Measurements from ENCODE around the gene GNAI3.

GNAI3 gene

DNA sequence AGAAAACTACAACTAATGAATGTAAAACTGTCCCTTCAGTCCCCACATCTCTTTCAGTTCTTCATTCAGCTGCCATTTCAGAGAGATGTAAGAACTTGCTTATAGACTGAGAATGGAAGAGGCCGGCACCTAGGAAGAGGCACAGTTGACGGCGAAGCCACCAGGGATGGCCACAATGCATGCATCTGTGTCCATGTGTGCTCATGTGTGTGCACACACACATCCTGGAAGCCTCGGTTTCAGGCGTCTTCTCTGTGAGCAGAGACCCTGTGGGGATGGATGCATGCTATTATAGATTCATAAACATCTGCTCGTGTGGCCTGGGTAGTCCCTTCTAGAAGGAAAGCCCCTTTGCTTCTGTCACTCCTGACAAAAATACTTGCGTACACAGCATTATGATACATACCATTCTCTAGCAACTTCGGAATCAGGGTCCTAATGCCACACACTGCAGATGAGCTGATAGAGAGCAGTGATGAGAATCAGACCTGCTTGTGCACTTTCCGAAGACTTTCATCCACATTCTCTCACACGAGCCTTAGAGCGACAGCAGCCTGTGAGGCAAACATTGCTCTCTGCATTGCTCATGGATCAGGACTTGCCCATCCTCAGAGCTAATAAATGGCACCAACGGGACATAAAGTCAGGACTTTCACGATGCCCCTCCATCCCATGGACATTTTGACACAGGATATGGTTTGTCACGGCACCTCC, 21.2 kb upstream of the GNAI3 start:
- no peak for DNase-seq

DNA sequence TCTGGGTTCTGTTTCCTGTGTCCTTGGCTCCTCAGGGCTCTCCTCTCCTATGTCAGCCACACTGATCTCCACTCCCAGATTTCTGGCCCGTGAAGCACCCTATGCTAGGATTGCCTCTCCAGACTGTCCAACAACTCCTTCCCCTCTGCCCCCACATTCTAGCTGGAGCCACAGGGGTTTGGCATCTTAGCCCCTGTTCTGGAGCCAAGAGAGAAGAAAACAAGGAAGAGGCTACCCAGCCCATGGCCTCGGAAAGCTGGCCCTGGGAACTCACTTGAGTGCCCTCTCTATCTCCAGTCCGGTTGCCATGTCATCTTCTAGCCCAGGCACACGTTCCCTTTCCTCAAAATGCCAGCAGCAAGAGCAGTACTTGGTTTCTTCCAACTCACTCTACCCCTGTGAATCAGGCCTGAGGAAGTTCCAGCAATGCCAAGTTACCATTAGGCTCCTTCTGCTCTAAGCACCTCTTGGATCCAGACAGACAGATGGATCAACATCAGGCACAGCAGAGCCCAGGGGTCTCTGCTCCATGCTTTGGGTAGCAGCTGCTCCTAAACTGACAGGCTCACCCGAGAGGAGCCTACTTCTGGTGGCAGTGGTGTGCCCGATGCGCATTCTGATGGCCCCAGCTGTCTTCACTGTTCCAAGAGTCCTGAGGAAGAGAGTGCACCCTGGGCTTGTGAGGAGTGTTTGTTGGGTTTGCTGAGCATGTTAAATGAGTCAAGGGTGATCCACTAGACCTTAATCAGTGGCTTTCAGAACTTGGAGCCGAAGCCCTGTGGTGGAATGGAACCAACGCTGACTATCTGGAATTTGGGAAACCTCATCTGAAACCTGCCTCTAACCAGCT, 20.3 kb upstream of the GNAI3 start:
- DNase-seq = peak; percentile 46

DNA sequence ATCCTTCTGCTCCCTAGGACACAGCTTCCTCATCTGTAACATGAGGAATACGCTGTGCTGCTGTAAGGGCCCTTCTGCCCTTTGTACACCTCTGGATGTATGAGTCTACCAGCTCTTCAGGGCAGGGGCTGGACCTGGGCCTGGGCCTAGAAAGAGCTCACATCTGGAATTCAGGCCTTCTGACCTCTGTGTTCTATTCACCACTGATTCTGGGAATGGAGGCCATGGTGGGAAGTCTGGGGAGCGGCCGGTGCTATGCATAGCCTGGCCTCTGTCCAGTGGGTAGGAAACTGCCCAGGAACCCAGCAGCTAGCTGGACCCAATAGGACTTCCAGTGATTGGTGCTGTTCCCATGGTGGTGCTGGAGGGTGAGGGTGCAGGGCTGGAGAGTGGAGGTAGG, 19.7 kb upstream of the GNAI3 start:
- no peak for DNase-seq

DNA sequence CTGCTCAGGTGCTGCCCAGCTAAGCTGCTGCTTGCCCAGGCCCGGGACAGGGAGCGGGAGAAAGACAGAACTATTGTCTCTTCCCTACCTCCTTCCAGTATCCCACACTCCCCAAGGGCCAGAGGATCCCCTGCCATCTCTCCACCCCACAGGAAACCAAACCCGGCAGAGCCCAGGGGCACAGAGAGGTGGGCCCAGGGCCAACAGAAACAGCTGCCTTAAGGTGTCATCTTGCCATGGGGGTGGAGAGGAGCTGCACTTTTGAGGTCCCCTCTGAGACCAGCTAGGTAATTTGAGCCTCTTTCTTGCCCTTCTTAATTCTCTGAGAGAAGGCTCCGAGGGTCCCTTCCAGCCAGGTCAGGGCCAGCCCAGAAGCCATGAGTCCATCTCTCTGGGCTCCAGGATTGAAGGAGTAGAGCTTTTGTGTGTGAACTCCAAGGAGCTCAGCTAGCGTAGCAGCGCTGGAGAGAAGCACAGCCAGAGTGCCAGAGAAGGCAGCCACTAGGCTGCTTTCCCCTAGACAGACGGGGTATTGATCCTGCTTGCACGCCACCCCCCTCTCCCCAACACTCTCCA, 18.4 kb upstream of the GNAI3 start:
- peak; percentile 71 for DNase-seq

DNA sequence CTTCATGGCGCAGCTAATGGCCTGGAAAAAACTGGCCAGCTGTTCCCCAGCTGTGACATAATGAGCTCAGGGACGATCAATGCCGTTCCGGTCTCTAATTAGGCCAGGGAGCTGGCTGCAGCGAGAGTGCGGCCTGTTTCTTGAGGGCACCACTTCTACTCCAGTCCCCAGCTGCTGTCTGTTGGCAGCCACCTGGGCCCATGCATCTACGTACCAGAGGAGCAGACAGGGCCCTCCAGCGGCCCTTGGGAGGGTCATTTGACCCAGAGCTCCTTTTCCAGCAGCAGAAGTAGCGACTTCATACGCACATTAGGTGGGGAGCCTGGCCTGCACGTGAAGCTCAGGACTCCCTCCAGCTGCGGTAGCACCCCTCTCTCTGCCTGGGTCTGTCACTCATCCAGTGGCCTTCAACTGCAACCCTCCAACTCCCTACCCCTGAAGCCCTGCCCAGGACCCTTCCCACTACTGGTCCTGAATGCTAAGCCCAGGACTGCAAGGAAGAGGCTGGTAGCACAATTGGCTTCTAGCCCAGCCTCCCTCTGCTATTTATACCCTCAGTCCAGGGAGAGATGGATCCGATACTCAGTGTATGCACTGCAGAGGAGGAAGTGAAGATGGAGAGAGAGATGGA, 17.8 kb upstream of the GNAI3 start:
- DNase-seq = peak; percentile 98

DNA sequence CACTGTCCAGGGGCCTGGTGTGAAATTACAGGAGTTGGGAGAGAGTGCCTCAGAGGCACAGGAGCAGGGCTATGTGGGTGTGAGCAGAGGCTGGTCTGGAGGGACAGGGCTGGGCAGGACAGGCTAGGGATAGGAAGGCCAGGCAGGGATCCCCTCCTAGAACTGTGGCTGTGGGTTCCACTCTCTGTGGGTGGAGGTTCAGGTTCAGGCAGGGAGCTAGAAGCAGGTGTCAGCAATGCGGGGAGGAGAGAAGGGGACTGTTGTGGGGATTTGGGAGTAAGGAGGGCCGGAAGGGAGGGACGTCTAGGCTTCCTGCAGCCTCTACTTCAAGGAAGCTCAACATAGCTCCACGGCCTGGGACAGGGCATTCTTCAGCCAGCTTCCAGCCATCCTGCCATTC, 17.0 kb upstream of the GNAI3 start:
- no peak for DNase-seq

DNA sequence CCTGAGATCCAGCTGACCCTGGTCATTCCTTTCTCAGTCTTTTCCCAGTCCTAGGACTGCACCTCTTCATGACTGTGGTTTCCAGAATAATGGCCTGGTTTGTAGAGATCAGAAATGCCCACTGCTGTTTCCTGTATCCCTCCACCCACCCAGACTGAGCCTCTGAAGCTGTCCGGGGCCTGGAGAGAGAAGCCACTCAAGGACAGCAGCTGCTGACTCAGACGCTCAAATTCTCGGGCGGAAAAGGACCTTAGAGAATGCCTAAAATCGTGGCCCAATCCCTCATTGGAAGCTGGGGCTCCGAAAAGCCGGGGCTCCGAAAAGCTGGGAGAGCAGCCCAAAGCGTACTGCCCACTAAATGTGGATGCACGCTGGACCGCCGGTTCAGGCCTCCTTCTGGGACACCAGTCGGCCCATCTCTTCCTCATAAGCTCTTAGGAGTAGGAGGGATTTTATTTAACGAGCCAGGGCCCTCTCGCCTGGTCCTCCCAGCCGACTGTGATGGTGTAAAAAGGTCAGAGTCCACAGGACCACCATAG, 16.5 kb upstream of the GNAI3 start:
- no peak for DNase-seq

DNA sequence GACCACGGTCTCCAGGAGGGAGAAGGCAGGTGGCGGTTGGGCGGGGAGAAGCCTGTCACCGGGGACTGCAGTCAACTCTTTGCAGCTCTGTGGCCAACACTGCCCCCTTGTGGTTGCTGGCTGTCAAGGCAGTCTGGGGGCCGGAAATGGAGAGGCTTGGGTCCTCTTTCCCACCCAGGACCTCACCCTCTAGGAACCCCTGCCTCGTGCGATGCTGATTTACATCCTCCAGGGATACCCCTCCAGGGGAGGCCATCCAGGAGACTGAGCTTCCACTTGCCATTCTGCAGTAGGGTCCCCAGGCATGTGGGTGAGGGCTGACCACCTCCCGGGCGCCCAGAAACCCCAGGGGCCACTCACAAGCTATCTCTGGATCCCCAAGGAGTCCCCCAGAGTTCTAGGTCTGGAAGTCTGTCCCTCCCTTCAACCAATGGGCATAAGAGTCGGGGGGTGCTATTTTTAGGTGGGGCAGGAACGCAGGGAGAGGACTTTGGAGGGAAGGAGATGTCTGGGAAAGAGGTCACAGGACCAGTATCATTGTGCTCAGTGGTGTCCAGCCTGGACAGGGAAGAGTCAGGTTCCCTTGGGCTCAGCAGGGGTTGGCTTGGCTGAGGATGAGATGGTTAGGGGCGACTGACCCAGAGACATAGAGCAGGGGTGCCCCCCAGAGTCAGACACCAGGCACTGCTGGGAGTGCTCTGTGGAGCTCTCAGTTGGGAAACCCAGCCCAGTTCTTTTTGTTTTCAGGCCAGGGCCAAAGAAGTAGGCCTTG, 15.9 kb upstream of the GNAI3 start:
- DNase-seq = peak; percentile 41

DNA sequence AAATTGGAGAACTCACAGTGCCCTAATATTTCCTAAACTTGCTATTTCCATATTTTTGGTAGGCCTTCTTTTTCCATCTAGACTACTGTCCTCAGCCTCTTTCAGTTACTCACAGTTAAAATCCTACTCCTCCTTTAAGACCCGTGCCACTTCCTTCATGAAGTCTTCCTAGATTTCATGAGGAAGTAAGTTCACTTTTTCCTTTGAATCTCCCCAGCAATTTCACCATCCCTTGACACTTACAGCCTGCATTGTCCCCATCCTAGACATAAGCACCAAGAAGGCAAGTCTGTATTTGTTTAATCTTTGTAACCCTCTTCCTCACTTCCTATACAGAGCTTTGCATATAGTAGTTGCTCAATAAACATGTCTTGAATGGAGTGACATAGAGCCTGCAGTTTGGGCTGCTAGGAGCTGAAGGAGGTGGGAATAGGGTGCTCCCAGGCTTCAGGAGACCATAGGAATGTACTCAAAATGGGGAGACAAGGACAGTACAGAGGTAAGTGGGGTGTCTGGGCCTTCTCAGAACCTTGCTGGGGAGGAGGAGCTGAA, 14.0 kb upstream of the GNAI3 start:
- no peak for DNase-seq

DNA sequence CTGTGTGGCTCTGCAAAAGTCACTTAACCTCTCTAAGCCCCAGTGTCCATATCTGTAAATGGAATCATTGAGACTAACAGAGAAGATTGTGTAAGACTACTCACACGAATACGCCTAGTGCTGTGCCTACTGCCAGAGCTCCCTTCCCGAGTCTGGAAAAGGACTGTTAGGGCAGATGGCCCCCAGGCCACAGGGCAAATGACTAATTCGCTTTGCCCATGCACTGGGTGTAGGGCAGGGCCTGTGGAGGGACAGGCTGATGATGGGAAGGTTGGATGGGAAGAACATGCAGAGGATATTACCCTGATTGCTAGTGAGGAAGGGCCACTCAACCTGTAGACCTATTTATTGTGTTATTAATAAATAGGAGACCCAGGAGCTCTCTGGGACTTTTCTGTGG, 12.9 kb upstream of the GNAI3 start:
- DNase-seq = no peak

DNA sequence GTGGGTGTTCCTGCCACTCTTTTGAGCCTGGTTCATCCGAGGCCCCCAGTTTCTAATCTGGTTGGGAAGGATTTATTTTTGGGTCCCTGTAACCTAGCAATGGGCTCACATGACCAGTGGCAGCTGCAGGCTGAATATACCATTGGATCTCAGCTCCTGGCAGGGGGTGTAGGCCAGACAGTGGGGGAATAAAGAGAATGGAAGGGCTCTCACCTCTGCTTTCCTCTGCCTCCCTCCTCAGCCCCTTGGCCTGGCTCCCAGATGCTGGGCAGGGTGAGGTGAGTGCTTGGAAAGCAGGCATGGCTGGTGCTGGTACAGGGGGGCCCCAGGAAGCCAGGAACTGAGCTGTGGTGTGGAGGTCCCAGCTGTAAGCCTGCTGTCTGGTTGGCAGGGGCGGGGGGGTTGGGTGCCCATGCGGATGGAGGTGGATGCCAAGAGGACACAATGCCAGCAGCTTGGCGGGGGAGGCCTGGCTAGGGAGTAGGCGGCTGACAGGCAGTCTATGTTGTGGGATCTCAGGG, 12.4 kb upstream of the GNAI3 start:
- DNase-seq = no peak

DNA sequence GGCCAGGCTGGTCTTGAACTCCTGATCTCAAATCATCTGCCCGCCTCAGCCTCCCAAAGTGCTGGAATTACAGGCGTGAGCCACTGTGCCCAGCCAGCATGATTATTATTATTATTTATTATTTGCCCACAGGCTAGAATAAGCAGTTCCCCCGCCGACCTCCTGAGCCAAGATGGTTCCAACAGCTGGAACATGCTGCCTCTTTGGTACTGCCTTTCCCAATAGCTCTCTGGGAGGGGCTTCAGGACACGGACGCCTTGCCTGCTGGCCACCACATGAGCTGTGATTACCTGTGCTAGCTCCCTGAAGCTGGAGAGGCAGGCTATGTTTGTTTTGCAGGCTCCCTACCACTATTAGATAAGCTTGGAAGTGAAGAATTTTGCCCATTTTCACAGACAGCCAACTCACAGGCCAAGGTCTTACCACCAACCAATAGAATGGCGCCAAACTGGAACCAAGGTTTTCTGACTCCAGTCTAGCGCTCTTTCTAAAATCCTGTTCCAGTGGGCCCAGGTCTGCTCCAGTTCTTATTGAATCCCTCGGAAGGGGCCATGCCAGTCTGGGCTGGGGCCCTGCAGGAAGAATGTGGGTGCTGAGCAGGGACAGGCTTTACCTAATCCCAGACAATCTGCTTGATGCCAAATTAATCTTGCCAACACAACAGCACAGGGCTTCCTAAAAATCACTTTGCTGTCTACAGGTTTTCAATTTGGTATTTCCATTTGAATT, 10.8 kb upstream of the GNAI3 start:
- no peak for DNase-seq

DNA sequence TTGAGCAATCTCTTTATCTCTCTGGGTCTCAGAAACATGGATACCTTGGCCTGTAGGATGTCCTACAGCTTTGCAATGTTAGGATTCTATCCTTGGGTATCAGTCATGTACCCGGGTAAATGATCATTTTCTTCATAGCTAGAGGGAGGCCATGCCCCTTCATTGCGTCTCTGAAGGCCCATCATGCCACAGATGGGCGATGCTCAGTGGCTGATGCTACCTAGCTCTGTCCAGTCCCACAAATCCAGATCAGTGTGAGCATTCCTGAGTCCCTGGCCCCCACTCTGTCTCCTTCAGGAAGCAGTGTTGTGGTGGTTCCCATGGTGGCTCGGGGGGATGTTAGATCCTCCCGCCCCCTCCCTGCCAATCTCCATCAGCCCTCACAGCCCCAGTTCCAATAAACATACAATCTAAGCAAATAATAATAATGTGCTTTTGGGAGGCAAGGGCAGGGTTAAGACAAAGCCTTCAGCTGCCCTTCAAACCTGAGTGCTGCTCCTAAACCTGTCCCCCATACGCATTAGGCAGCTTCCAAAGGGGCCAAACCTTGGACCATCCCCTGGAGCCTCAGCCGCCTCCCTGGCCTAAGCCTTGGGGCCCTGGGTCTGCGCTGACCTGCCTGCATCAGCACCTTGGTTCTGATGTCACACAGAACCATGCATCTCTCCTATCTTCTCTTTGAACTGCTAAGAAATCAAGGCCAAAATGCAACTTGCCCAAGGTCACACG, 9.4 kb upstream of the GNAI3 start:
- DNase-seq = no peak

DNA sequence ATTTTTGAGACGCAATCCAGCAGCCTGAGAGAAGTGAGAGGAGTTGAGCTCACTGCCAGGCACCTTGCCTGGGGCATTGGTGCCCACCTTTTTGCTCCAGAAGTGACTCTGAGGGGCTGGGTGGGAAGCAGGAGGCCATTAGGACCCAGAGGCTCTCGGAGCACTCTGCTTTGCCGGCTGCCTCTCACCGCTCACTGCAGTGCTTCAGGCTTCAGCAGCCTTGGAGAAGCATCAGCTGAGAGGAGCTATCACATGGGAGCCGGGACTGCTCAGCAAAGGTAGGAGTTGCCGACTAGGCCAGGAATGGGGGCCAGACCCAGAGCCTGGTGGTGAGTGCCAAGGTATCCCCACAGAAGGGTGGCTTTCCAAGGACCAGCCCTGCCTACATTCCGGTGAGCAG, 8.7 kb upstream of the GNAI3 start, which contains the start of gene GPR61:
Gene GPR61, plus strand, starts transcription at position 197 of the 400 bp plus-strand sequence. CDS start 3,151 bp downstream, outside the sequence.
- DNase-seq = no peak

DNA sequence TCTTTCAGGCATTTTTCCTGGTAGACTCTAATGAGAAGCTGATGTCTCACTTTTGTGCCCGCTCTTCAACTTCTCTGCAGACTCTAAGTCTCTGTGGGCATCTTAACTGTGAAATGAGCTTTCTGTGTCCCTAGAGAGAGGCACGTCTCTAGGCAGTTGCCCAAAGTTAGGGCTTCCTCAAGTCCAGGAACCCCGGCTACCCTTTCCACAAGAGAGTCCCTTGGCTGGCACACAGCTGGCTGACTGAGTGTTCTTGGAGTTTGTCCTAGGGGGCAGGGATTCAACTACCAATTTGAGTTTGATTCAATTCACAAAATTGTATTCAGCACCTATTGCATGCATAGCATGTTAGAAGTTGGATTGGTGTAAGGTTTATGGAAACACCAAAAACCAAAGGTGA, 7.3 kb upstream of the GNAI3 start:
- no peak for DNase-seq

DNA sequence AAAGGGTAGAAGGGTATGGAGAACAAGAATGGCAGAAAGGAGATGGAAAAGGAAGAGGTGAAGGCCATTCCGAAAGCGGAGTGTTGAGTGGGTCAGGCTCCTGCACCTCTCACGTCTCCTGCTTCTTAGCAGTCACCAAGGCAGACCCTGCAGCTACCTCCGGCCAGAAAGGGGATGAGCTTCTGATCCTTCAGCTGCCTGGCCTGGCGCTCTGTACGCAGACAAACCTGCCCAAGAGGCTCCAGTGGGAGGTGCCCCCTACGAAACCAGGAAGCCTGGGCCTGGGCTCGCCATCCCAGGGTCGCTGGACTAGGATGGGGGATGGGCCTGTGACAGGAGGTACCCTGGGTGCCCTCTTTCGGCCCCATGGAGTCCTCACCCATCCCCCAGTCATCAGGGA, 5.8 kb upstream of the GNAI3 start:
- no peak for DNase-seq

DNA sequence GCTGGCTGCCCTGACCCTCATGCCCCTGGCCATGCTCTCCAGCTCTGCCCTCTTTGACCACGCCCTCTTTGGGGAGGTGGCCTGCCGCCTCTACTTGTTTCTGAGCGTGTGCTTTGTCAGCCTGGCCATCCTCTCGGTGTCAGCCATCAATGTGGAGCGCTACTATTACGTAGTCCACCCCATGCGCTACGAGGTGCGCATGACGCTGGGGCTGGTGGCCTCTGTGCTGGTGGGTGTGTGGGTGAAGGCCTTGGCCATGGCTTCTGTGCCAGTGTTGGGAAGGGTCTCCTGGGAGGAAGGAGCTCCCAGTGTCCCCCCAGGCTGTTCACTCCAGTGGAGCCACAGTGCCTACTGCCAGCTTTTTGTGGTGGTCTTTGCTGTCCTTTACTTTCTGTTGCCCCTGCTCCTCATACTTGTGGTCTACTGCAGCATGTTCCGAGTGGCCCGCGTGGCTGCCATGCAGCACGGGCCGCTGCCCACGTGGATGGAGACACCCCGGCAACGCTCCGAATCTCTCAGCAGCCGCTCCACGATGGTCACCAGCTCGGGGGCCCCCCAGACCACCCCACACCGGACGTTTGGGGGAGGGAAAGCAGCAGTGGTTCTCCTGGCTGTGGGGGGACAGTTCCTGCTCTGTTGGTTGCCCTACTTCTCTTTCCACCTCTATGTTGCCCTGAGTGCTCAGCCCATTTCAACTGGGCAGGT, 5.0 kb upstream of the GNAI3 start:
- no peak for DNase-seq

DNA sequence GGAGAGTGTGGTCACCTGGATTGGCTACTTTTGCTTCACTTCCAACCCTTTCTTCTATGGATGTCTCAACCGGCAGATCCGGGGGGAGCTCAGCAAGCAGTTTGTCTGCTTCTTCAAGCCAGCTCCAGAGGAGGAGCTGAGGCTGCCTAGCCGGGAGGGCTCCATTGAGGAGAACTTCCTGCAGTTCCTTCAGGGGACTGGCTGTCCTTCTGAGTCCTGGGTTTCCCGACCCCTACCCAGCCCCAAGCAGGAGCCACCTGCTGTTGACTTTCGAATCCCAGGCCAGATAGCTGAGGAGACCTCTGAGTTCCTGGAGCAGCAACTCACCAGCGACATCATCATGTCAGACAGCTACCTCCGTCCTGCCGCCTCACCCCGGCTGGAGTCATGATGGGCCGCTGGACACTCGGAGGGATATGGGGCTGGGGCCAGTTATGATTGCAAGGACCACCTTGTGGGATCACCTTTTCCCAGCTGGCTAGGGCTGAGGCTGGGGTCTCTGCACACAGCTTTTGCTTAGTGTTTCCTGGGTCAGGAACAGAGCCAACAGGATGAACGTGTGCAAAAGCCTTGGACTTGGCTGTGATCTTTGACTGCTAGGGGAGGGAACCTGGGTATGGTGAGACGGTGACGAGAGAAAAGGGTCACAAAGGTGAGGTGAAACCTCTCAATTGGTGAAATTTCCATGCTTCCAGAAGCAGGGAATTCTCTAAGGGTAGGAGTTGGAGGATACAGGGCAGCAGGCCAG, 4.3 kb upstream of the GNAI3 start:
- DNase-seq = no peak

All from NCI-H524 treated with DMSO at 0.1 percent for 48 hours (cell line).